Measurements from ENCODE around the gene EREG.

The EREG gene

DNA sequence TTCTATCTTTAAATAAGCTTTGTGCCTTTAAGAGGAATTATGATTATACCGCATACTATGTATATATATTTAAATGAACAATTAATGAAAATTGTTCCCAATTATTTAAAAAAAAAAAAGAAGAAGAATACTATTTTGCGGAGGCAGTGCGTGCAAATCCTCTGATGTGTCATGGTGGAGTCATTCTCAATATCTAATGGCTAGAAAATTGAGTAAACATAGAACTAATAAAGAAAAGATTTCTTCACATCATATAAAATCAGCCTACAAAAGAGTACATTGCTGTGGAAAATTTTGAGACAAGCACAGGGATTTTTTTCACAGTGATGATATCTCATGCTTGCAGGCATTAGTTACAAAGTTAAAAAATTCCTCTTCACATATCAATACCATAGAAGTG lies 2.6 kb upstream of the EREG start:
- in situ Hi-C loops (cut with MboI; ENCODE audit: low pct_unique_long_range_greater_than_20kb, low sequenced_read_pairs, unreplicated experiment) = no loop called here
- no peak for DNase-seq (ENCODE audit: low spot score)
- TF ChIP-seq CTCF (IDR thresholded peaks at IDR 0.05; ENCODE audit: extremely low read depth, insufficient read depth, missing control alignments) = no peak

GRCh38 chr4:74364256-74364651 lies 691 bp upstream of the EREG start:
- in situ Hi-C loops (cut with MboI; ENCODE audit: low pct_unique_long_range_greater_than_20kb, low sequenced_read_pairs, unreplicated experiment) = no loop called here

DNA sequence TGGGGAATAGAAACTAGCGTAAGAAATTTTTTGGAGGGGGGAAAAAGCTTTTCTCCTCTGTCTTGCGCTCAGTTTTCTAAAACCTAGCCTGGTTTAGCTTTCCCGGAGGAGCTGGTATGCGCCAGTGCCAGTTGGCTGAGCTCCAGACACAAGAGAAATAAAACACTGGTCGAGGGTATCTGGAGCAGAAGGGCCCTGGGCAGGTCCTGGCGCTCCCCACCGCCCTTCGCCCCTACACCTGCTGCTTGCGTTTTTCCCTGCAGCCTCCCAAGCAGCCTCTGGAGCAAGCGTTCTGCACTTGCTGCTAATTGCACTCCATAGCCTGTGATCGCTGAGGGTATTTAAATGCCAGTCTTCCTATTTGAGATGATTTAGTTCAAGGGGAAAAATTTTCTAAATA lies 816 bp downstream of the EREG start:
- no peak for TF ChIP-seq CTCF (IDR thresholded peaks at IDR 0.05; ENCODE audit: extremely low read depth, insufficient read depth, missing control alignments)
- in situ Hi-C loops (cut with MboI; ENCODE audit: low pct_unique_long_range_greater_than_20kb, low sequenced_read_pairs, unreplicated experiment) = no loop called here
- no peak for DNase-seq (ENCODE audit: low spot score)

More at GRCh38 chr4:74364256-74364651, 691 bp upstream of the EREG start:
- DNase-seq (ENCODE audit: low spot score) = no peak
- no peak for TF ChIP-seq CTCF (IDR thresholded peaks at IDR 0.05; ENCODE audit: extremely low read depth, insufficient read depth, missing control alignments)

GRCh38 chr4:74366367-74366911 lies 1.5 kb downstream of the EREG start:
- TF ChIP-seq CTCF (IDR thresholded peaks at IDR 0.05; ENCODE audit: extremely low read depth, insufficient read depth, missing control alignments) = no peak
- no peak for DNase-seq (ENCODE audit: low spot score)
- in situ Hi-C loops (cut with MboI; ENCODE audit: low pct_unique_long_range_greater_than_20kb, low sequenced_read_pairs, unreplicated experiment) = no loop called here

- in situ Hi-C loops (cut with MboI; ENCODE audit: low pct_unique_long_range_greater_than_20kb, low sequenced_read_pairs, unreplicated experiment) = no loop called here
- TF ChIP-seq CTCF (IDR thresholded peaks at IDR 0.05; ENCODE audit: extremely low read depth, insufficient read depth, missing control alignments) = no peak
- DNase-seq (ENCODE audit: low spot score) = no peak
Measured at GRCh38 chr4:74367656-74368290, 2.8 kb downstream of the EREG start.

DNA sequence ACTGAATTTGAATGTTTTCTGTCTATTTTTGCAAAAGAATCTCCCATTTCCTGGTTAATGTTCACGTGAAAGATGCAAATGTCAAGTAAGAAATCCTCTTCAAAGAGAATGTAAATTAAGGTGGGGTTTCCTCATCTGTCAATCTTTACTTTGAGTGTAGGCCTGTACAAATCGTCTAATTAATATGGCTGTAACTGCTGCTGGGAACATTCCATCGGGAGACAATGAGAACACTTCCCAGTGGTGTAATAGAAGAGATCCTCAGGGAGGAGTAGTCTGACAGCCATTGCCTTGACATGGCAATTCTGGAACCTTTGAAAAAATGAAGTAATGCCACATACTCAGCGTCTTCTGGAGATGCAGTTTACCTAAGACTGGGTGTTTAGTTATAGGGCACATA lies 3.7 kb downstream of the EREG start:
- TF ChIP-seq CTCF (IDR thresholded peaks at IDR 0.05; ENCODE audit: extremely low read depth, insufficient read depth, missing control alignments) = no peak
- in situ Hi-C loops (cut with MboI; ENCODE audit: low pct_unique_long_range_greater_than_20kb, low sequenced_read_pairs, unreplicated experiment) = no loop called here
- no peak for DNase-seq (ENCODE audit: low spot score)

All from GM13977 (cell line).